DMS153 (cell line): Measurements from ENCODE around the gene INPPL1.

Source experiments
- DNase-seq: peaks from one replicate; lab custom pipeline; 2025; lab: John Stamatoyannopoulos, UW

Gene INPPL1

GRCh38 chr11:72280726-72281315, 56.3 kb downstream of the INPPL1 start:
- DNase-seq, result no peak

- DNase-seq, result no peak
Observed at GRCh38 chr11:72283947-72284346, 59.4 kb downstream of the INPPL1 start.

- no peak for DNase-seq
Observed at GRCh38 chr11:72287293-72287692, 62.7 kb downstream of the INPPL1 start.
